HG03565 (cell line): ENCODE results near the gene SFXN5.

Experiments
- ATAC-seq: cut with Tn5 transposase; IDR thresholded peaks from one replicate; pipeline ENCODE4 v1.9.1; 2021; ENCODE audit warnings: mild to moderate bottlenecking, moderate library complexity; ENCODE audit not compliant: unreplicated experiment

SFXN5 gene

GRCh38 chr2:72995430-72996116 is 75.9 kb downstream of the SFXN5 start:
- no peak for ATAC-seq

- ATAC-seq: no peak
Observed at GRCh38 chr2:72994991-72995380, 76.5 kb downstream of the SFXN5 start.

- no peak for ATAC-seq
Observed at GRCh38 chr2:72994282-72994990, 77.1 kb downstream of the SFXN5 start.

GRCh38 chr2:72993933-72994280 is 77.6 kb downstream of the SFXN5 start:
- ATAC-seq: no peak

GRCh38 chr2:72993147-72993932 is 78.2 kb downstream of the SFXN5 start:
- no peak for ATAC-seq

GRCh38 chr2:72992734-72993102 is 78.8 kb downstream of the SFXN5 start:
- no peak for ATAC-seq

- no peak for ATAC-seq
Observed at GRCh38 chr2:72991980-72992733, 79.4 kb downstream of the SFXN5 start.

- ATAC-seq: no peak
Observed at GRCh38 chr2:72991439-72991725, 80.1 kb downstream of the SFXN5 start.

- ATAC-seq: no peak
Observed at GRCh38 chr2:72990695-72991438, 80.6 kb downstream of the SFXN5 start.

- ATAC-seq: no peak
Observed at GRCh38 chr2:72989770-72990556, 81.5 kb downstream of the SFXN5 start.

- ATAC-seq: no peak
Observed at GRCh38 chr2:72988726-72989273, 82.7 kb downstream of the SFXN5 start.

GRCh38 chr2:72988041-72988440 is 83.5 kb downstream of the SFXN5 start:
- no peak for ATAC-seq

GRCh38 chr2:72985891-72986683 is 85.4 kb downstream of the SFXN5 start:
- no peak for ATAC-seq

- no peak for ATAC-seq
Observed at GRCh38 chr2:72985136-72985535, 86.4 kb downstream of the SFXN5 start.

- no peak for ATAC-seq
Observed at GRCh38 chr2:72984172-72984671, 87.3 kb downstream of the SFXN5 start.

GRCh38 chr2:72983500-72984161 is 87.9 kb downstream of the SFXN5 start:
- ATAC-seq: no peak

- no peak for ATAC-seq
Observed at GRCh38 chr2:72982781-72983499, 88.6 kb downstream of the SFXN5 start.

- ATAC-seq: no peak
Observed at GRCh38 chr2:72982219-72982618, 89.3 kb downstream of the SFXN5 start.
